ENCODE measurements around the gene APOA4.

APOA4 gene

DNA sequence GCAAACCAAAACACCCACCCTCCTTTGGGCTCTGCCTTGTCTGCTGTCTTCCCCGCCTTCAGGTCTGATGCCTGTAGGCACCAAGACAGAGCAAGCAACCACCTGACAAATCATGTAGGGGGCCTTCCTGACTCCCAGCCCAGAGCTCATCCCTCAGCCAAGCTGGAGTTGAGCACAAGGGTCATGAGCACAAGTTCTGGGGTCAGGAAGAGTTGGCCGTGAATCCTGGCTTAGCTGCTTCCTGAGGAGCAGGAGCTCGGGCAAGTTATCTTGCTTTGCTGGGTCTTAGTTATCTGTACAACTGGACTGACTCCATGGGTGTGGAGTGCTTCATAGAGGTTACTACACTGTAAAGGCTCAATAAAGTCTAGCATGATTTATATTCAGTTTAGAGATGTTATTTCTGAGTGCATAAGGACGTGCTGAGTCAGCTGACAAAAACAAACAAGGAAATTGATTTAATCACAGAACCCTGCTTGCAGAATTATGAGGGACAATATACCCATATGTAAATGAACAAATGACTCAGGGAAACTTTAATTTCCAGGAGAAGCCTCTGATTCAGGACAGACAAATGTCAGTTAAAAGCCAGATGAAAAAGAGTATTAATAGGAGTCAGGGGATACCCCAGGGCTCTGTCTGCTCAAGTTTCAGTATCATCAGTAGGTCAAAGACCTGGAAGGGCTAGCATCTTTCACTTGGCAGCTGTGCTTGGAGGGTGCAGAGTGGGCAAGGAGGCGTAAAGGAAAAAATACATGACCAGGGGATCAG lies 29.3 kb upstream of the APOA4 start:
- no peak overlapping the region for H3K4me3 ChIP-seq (replicated peaks; ENCODE audit: low read depth, low read length)
- DNase-seq (ENCODE audit: extremely low read depth, low read depth), result no peak

DNA sequence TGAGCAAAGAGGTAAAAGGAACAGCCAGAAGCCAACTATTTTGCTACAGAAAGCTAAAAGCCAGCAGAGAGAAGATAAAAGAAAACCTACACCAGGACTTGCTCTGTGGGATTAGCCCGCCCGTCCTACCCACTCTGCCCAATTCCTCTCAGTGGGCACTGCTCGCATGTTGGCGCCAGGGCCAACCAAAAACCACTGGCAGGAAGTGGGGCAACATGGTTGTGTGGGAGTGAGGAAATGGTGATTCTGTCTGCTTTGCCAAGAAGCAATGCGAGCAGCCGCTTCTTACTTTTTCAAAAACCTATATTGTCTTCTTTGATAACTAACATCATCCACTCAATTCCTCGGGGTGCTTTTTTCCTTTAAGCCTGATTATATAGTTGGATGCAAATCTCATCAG lies 28.5 kb upstream of the APOA4 start:
- TF ChIP-seq, protein P1, sequence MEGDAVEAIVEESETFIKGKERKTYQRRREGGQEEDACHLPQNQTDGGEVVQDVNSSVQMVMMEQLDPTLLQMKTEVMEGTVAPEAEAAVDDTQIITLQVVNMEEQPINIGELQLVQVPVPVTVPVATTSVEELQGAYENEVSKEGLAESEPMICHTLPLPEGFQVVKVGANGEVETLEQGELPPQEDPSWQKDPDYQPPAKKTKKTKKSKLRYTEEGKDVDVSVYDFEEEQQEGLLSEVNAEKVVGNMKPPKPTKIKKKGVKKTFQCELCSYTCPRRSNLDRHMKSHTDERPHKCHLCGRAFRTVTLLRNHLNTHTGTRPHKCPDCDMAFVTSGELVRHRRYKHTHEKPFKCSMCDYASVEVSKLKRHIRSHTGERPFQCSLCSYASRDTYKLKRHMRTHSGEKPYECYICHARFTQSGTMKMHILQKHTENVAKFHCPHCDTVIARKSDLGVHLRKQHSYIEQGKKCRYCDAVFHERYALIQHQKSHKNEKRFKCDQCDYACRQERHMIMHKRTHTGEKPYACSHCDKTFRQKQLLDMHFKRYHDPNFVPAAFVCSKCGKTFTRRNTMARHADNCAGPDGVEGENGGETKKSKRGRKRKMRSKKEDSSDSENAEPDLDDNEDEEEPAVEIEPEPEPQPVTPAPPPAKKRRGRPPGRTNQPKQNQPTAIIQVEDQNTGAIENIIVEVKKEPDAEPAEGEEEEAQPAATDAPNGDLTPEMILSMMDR (IDR thresholded peaks at IDR 0.05; ENCODE audit: low read depth, low read length, missing control alignments), result no peak
- H3K4me3 ChIP-seq (replicated peaks; ENCODE audit: low read depth, low read length), result no peak overlapping the region
- DNase-seq (ENCODE audit: extremely low read depth, low read depth), result no peak

More for the DNA sequence above, 29.3 kb upstream of the APOA4 start:
- TF ChIP-seq, protein P1 (IDR thresholded peaks at IDR 0.05; ENCODE audit: low read depth, low read length, missing control alignments), result no peak

DNA sequence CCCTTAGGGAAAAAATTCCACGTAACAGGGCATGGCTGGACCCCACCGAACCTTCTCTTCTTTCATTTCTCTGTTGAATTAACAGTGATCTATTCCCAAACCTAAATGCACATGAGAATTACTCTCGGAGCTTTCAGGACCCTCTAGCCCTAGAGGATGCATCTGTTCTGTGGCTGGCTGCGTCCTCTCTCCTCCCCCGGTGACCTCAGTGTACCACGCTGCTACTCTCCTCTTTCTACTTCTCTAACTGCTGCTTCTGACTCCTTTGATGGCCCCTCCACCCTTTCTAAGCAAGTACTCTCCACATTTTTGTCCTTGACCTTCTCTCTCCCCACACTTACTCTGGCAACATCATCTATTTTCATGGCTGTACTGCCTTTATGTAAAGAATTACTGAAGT lies 26.4 kb upstream of the APOA4 start:
- H3K4me3 ChIP-seq (replicated peaks; ENCODE audit: low read depth, low read length), result no peak overlapping the region
- no peak for DNase-seq (ENCODE audit: extremely low read depth, low read depth)
- TF ChIP-seq, protein P1 (IDR thresholded peaks at IDR 0.05; ENCODE audit: low read depth, low read length, missing control alignments), result no peak

DNA sequence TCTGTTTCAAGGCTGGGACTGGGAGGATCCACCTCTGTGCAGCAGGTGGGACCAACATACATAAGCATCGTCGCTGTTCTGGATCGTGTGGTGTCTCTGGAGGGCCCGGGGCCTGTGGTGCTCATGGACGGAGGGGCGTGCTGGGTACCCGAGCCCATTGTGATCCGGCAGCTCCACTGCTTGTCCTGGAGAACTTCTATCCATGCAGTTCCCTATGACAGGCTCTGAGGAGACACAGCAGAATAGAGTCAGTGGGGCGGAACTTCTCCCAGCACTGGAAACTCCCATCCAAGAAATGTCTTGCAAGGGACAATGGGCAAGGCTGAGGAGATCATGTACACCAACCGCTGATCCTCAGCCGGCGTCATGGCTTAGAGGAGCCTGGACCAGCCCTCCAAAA lies 26.0 kb upstream of the APOA4 start:
- TF ChIP-seq, protein P1 (IDR thresholded peaks at IDR 0.05; ENCODE audit: low read depth, low read length, missing control alignments), result no peak
- DNase-seq (ENCODE audit: extremely low read depth, low read depth), result no peak
- no peak overlapping the region for H3K4me3 ChIP-seq (replicated peaks; ENCODE audit: low read depth, low read length)

DNA sequence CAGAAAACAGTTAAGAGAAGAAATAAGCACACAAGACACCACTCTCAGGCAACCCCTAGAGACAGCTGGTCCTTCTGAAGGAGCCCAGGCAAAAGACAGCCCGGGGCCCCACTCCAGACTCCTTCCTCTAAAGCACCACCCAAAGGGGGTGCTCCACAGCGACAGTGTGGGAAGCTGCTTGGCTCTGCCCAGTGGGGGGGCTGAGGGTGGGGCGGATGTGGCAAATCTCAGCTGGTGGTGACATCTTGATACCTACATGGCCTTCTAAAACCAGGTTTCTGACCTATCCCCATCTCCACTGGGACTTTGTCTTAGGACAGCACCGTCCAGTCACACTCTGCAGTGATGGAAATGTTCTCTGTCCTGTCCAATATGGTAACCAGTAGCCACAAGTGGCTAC lies 24.5 kb upstream of the APOA4 start:
- no peak for DNase-seq (ENCODE audit: extremely low read depth, low read depth)

DNA sequence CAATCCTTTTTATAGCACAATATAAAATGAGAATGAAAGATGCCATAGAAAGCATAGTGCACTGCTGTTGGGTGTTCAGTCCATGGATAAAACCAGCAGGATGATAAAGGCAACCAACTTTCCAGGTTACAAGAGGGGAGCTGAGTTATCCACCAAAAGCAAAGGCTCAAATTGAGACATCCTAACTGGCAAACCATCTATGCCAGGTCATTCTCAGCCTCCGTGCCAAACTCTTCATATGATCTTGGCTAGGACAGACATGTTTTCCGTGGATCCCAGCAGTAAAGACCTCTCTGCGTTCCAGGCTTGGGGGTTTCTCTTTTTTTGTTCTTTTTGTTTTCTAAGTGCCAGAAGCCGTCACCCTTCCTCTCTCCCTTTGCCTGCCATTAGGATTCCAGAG lies 21.6 kb upstream of the APOA4 start:
- TF ChIP-seq, protein P1 (IDR thresholded peaks at IDR 0.05; ENCODE audit: low read depth, low read length, missing control alignments), result no peak
- H3K4me3 ChIP-seq (replicated peaks; ENCODE audit: low read depth, low read length), result no peak overlapping the region
- no peak for DNase-seq (ENCODE audit: extremely low read depth, low read depth)

More for the DNA sequence above, 24.5 kb upstream of the APOA4 start:
- TF ChIP-seq, protein P1 (IDR thresholded peaks at IDR 0.05; ENCODE audit: low read depth, low read length, missing control alignments), result no peak
- H3K4me3 ChIP-seq (replicated peaks; ENCODE audit: low read depth, low read length), result no peak overlapping the region

DNA sequence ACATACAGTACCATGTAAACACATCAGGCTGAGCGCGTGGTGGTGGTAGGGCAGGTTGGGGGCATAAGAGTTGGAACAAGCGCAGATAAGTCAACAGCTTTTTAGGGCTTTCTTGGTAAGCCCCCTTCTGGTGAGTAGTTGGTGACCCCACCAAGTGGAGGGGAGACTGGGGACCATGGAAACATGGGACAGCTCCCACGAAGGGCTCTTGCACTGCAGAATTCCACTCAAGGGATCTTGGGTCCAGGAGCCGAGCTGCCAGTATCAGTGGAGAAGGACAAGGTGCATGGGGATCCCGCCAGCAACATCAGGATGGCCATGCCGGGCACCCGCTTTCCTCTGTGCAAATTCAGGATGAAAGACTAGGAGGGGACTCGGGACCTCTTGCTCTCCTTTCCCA lies 20.6 kb upstream of the APOA4 start:
- no peak for DNase-seq (ENCODE audit: extremely low read depth, low read depth)
- TF ChIP-seq, protein P1 (IDR thresholded peaks at IDR 0.05; ENCODE audit: low read depth, low read length, missing control alignments), result no peak

More for the DNA sequence above, 20.6 kb upstream of the APOA4 start:
- H3K4me3 ChIP-seq (replicated peaks; ENCODE audit: low read depth, low read length), result no peak overlapping the region

Measured in HFF-Myc (cell line).